Measurements from ENCODE around the gene DSCAML1.

Gene DSCAML1

GRCh38 chr11:117662255-117662654, 134.8 kb downstream of the DSCAML1 start:
- no peak for DNase-seq

- DNase-seq, result no peak
Measured at GRCh38 chr11:117658809-117659208, 138.2 kb downstream of the DSCAML1 start.

- no peak for DNase-seq
Measured at GRCh38 chr11:117657794-117658193, 139.2 kb downstream of the DSCAML1 start.

GRCh38 chr11:117654281-117655255, 142.4 kb downstream of the DSCAML1 start:
- no peak for DNase-seq

- no peak for DNase-seq
Measured at GRCh38 chr11:117652521-117652920, 144.5 kb downstream of the DSCAML1 start.

- no peak for DNase-seq
Measured at GRCh38 chr11:117649296-117650055, 147.5 kb downstream of the DSCAML1 start.

GRCh38 chr11:117647872-117648271, 149.1 kb downstream of the DSCAML1 start:
- DNase-seq, result no peak

GRCh38 chr11:117647207-117647606, 149.8 kb downstream of the DSCAML1 start:
- no peak for DNase-seq

DNA sequence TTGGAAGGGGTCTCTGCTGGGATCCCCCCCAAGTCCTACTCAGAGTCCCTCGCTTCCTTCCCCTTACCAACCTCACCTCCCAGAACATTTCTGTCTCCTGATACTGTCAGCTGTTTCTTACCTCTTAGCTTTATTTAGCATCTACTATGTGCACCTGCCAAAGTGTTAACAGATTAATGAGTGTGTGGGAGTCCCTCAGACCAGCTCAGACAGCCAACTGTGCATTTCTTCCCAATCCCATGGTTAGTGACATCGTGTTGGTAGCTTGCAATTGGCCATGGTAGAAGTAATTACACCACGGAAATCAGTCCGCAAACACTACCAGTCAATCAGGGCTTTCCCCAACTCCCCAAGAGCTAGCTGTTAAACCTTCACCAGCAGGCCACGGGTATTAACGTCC, 150.6 kb downstream of the DSCAML1 start:
- DNase-seq, result no peak

- DNase-seq, result no peak
Measured at GRCh38 chr11:117644403-117645155, 152.4 kb downstream of the DSCAML1 start.

DNA sequence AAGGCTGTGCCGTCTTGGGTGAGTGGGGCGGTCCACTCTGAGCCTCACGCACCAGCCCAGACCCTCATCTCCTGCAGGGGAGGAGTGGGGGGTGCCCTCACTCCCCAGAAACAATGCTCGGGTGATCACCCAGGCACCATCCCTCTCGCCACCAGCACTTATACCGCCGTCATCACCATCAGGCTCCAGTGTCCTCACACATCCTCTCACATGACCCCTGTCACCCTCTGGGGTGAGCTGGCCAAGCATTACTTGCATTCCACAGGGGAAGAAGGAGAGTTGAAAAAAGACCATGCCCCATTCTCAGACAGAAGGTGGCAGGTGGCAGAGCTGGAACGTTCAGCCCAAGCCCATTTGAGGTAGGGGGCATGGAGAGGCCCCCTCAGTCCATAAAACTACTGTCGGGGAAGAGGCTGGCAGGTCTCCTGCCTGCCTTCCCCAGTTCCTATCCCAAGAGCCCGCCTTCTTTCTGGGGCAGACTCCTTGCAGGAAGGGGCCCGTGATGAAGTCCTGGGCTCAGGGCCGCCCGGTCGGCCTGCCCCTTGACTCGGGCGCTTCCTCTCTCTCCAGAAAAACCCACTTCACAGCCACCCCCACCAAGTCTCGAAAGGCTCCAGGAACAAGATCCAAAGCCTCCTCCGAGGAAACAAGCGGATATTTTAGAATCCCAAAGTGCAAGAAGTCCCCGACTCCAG, 153.3 kb downstream of the DSCAML1 start:
- no peak for DNase-seq

DNA sequence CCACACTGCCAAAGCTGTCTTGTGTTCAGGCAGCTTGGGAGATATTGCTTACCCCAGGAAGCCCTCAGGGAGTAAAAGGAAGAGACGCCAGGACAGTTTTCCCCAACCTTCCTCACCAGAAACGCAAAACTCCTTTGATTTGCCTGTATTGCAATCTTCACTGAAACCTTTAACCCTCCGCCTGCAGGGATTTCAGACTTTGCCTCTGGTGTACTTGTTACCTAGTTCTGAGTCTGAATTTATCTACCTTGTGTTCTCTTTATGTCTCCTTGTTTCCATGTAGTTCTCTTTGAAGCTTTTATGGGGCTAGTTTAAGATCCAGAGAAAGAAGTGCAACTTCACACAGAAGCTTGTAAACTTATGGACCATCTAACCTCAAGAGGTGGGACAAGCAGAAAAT, 154.2 kb downstream of the DSCAML1 start:
- no peak for DNase-seq

GRCh38 chr11:117642396-117642795, 154.6 kb downstream of the DSCAML1 start:
- DNase-seq, result no peak

DNA sequence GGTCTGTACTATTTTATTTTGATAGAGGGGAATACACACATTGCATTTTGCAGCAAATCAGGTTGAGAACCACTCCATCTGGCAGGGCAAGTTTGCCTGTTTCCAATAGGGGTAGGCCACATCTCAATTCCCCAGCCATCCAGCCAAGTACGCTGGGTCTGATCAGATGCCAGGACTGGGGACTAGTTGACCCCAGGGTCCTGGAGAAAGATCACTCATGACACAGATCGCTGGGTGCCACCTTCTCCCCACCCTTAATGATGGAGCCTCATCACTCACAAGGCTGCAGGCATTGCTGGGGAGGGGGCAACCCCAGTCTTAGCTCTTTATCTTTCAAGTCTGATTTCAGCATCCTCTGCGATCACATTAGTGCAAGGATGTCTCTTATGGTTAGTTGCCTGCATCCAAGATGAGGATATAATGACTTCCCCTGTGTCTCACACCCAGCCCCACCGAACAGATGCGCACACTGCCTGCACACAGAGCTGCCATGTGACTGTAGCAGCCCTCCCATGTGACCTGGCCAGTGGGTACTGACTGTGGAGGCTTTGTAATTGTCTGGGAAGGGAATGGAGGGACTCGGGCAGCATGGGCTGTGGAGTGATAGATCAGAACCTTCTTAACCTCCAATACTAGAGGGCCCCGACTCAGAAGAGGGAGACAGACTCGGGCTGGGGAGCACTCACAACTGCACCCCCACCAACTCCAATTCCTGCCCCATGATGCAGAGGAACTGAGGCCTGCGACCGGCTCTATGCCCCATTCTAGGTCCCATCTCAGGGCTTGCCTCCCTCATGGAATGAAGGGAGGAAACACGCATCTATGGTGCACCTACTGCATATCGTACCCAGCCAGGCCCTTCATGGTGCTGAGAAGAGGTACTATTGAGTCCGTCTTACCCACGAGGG, 155.8 kb downstream of the DSCAML1 start:
- DNase-seq, result no peak

- DNase-seq, result no peak
Measured at GRCh38 chr11:117640041-117640440, 157.0 kb downstream of the DSCAML1 start.

DNA sequence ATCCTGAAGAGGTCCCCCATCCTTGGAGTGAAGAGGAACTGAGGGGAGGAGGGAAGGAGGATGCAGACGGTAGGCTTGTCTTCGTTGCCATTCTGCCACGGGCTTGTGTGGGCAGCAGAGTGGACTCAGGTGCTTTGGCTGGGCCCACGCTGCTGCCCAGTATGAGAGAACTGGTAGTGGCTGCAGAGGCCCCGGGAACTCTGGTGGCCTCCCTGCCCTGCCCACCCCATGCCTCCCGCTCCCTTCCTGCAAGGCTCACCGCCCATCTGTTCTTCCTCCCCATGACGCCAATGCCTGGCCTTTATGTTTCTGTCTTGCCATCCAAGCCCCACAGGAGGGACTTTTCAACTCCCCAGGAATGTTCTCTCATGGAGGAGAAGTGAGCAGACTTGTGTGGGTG, 157.4 kb downstream of the DSCAML1 start:
- no peak for DNase-seq

DNA sequence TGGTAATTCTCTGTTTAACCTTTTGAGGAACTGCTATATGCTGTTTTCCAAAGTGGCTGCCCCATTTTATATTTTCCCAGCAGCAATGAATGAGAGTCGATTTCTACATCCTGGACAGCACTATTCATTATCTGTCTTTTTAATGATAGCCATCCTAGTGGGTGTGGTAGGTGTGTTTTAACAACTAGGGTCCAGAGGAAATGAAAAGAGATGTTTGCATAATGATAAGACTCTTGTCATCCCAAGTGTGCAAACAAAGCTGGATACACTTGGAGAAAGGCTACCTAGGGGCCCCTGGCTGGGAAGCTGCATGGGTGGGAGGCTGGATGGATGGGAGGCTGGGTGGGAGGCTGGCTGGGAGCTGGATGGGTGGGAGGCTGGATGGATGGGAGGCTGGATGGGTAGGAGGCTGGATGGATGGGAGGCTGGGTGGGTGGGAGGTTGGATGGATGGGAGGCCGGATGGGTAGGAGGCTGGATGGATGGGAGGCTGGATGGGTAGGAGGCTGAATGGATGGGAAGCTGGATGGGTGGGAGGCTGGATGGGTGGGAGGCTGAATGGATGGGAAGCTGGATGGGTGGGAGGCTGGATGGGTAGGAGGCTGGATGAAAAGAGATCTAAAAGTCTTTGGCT, 158.0 kb downstream of the DSCAML1 start:
- no peak for DNase-seq

- DNase-seq, result no peak
Measured at GRCh38 chr11:117634756-117635603, 162.0 kb downstream of the DSCAML1 start.

DNA sequence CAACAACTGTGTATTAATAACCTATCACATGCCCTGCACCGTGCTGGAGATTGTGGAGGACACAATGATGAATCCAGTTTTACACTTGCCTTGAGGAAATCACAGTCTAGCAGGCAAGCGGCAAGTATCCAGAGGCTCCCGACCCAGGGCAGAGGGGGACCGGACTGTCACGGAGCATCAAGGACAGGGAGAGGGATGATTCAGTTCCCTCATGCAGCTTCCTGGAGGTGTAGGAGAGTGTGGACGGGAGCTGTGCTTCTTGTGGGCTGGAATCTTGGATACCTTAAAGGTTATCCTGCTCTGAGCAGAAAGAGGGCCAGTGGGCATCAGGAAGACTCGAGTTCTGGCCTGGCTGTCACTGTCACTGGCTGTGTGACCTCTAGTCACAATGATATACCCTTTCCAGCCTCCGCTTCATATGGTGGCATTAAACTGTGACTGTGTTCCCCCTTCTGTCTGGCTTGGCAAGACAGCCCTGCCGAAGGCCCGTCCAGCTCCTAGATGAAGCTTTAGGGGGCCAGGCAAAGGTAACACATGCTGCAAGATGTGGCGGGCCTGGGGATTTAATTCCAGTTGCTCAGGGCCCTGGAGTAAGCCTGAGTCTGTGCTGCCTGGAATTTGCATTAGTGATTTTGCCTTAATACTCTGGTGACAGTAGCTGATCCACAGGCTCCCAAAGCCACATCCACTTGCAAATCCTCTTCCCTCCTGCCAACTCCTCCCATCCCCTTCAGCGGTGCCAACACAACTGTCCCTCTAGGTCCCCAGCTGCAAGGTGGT, 162.8 kb downstream of the DSCAML1 start:
- no peak for DNase-seq
